IPS-11a (cell line): ENCODE measurements around the gene ARMH4.
"Not testable (repeated sequence)": the region's sequence is repeated elsewhere in the genome, so short reads cannot be mapped to it uniquely, and the experiment has no call there.

Experiments used
- H3K4me3 ChIP-seq: one replicate; pipeline ENCODE4 v1.5.1; 2013; ENCODE audit warnings: low read depth, low read length, control low read depth

Gene ARMH4

GRCh38 chr14:58145936-58146335 lies 6.1 kb downstream of the ARMH4 start:
- H3K4me3 ChIP-seq, result no peak overlapping the region

- no peak overlapping the region for H3K4me3 ChIP-seq
Observed at GRCh38 chr14:58143106-58143505, 8.9 kb downstream of the ARMH4 start.

GRCh38 chr14:58141893-58142292 lies 10.1 kb downstream of the ARMH4 start:
- no peak overlapping the region for H3K4me3 ChIP-seq

DNA sequence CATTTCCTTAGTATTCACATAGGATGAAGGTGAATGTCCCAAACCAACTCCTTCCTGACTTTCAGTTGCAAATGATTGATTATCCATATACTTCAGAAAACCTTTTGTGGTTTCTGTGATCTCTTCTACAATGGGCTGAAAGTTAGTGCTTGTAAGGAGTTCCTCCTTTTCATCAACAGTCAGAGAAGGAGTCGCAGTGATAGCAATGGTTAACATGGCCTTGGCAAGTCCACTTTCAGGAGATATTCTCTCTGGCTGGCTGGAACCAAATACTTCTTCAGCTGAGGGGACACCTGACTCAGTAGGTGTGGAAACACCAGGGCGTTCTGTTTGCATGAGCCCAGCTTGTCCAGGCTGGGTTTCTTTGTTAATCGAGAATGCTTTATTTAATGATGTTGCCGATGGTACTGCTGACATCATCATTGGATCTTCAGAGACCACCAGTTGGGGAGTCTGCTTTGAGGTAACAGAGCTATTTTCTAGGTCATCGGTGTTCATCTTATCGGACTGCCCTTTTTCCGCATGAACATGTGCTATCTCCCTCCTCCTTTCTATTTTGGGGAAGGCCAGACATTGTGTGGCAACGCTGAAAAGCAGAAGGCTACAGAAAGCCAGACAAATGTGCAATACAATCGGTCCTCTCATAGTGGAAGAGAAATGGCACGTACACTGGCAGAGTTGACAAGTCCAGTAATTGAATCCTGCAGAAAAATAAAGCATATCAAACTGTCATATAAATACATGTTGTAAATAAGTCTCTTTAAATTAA lies 13.1 kb downstream of the ARMH4 start:
- no peak overlapping the region for H3K4me3 ChIP-seq

DNA sequence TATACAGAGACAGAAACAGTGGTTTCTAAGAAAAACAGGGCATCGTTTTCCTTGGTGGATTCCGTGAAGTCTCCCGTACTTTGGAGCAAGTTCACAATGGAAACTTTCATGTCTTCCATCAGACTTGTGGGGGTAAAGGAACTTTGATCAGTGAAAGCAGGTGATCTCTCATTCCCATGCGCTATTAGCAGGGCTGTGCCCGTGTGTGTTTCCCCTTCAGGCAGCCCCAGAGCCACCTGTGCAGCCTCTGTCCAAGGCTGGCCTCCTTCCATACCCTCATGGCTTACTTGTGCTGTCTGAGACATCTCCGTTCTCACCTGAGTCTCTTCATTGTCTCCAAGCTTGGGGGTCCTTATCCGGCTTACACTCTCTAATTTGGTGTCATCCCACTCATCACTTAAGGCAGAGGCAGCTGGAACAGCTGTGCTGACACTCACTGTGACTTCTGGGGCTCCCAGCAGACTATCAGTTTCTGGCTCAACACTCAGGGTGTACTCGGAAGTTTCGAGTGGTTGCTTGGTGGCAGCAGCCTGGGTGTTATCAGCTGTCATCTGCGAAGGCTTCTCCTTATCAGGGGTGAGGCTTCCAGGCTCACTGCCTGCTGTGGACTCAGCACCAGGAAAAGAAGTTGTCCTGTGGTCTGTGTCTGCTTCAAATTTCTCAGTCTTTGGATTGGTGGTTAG lies 13.8 kb downstream of the ARMH4 start:
- H3K4me3 ChIP-seq, result no peak overlapping the region

GRCh38 chr14:58133739-58134138 lies 18.3 kb downstream of the ARMH4 start:
- H3K4me3 ChIP-seq, result no peak overlapping the region

GRCh38 chr14:58131386-58131785 lies 20.6 kb downstream of the ARMH4 start:
- no peak overlapping the region for H3K4me3 ChIP-seq

- H3K4me3 ChIP-seq, result no peak overlapping the region
Observed at GRCh38 chr14:58130116-58130782, 21.8 kb downstream of the ARMH4 start.

- no peak overlapping the region for H3K4me3 ChIP-seq
Observed at GRCh38 chr14:58129208-58129607, 22.8 kb downstream of the ARMH4 start.

DNA sequence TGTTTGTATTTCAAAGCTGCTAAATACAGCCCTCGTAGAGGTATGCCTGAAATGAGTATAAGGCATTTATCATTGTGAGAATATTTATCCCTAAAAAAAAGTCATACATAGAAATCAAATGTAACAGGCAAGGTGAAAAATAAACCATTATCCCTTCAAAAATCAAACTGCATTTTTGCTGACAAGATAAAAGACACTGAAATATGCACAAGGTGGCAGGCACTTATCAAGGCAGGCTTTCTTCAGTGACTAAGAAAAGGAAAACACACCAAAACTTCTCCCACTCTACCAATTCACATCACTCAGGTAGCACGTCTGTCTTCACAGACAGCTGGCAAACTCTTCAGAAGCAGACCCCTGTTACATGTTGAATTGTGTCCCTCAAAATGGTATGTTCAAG lies 23.6 kb downstream of the ARMH4 start:
- H3K4me3 ChIP-seq, result no peak overlapping the region

DNA sequence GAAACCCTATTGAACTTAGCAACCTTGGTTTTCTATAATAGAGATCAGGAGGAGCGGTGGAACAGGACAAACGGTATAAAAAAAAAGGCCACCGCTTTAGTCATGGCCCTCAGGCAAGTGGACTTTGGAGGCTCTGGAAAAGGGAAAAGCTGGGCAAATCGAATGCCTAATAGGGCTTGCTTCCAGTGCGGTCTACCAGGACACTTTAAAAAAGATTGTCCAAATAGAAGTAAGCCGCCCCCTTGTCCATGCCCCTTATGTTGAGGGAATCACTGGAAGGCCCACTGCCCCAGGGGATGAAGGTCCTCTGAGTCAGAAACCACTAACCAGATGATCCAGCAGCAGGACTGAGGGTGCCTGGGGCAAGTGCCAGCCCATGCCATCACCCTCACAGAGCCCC lies 29.5 kb downstream of the ARMH4 start:
- not testable (repeated sequence) for H3K4me3 ChIP-seq

DNA sequence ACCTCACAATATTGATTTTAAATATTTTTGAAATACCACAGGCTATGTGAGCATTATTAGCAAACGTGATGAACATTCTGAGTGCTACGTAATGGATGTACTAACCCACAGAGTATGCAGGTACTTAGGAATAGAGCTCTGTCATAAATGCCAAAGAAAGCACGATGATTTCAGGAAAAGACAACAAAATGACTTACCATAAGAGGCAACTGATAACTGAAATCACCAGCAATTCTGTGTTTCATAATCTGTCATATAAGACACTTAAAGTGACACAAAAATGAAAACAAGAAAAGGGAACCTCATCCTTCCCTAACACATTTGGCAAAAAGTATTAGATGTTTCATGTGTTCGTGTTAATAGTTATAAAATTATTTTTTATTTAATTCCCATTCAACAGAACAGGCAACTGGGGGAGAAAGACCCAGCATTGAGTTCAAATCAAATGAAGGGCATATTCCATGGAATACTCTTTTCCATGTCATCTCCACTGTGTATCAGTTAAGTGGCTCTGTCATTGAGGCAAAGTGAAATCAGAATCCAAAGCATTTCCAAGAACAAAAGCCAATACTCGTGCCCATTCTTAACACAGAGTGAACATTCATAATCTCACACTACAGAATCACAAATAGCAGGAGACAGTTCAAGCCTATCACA lies 30.4 kb downstream of the ARMH4 start:
- no peak overlapping the region for H3K4me3 ChIP-seq

DNA sequence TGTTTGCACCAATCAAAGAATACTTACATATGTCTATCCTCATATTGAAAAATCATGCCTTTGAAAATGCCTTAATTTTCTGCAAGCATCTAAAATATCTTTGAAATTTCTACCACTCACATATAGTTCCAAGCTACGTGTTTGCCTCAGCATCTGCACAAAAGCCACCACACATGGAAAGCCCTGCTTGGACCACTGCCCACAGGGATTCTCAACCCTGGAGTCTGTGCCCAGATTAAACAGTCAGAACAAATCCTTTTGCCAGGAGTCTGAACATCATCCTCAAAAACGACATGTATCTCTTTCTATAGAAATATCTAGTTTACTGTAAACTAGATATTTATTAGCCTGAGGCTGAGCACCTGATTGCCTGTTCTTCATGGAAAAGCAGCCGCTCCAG lies 32.6 kb downstream of the ARMH4 start:
- H3K4me3 ChIP-seq, result no peak overlapping the region

DNA sequence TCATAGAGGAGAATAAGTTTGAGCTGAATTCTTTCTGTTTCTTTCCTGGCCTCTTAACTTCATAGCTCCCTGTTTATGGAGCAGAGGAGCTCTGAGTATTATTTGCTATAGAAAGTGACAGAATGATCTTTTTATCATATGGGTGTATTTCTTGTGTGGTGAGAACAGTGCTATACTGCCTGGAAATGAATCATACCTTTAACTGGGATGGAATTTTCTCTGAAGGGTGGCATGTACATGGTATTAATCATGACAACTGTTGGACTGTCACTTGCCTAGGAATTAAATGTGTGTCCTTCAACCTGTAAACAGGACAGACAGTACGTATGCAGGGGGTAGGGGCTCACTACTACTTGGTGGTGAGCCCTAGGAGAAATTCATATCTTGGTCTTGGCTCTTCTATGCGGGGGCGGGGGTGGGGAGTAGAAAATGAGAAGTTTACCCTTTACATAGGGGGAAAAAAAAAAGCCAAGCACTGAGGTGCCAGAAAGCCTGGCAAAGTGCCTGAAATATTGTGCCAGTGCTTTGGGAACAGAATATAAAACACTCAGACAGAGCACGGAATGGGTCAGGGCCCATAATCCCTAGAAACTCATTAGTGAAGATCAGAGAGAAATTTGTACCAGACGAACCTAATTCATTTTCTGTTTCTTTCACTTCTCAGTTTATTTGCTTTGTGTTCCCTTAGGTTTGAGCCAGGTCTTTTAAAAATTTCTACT lies 33.8 kb downstream of the ARMH4 start:
- no peak overlapping the region for H3K4me3 ChIP-seq

DNA sequence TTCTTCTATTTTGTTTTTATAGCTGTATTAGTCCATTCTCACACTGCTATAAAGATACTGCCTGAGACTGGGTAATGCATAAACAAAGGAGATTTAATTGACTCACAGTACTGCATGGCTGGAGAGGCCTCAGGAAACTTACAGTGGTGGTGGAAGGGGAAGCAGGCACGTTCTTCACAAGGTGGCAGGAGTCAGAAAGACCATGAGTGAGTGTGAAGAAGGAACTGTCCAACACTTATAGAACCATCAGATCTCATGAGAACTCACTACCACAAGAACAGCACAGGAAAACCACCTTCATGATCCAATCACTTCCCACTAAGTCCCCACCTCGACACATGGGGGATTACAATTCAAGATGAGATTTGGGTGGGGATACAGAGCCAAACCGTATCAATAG lies 42.3 kb downstream of the ARMH4 start:
- H3K4me3 ChIP-seq, result no peak overlapping the region

DNA sequence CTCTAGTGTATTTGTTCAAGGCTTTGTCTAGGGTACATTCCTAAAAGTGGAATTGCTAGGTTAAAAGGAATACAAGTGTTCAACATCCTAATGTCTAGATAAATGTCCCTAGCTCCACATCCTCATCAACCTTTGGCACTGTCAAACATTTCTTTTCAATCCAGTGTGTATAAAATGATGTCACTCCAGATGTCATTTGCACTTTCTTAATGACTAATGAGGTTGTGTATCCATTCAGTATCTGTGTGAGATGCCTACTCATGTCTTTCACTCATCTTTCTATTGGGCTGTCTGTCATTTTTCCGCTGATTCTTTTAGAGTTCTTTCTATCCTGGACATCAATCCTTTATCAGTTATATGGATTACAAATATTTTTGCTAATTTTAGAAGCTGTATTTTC lies 43.3 kb downstream of the ARMH4 start:
- no peak overlapping the region for H3K4me3 ChIP-seq

DNA sequence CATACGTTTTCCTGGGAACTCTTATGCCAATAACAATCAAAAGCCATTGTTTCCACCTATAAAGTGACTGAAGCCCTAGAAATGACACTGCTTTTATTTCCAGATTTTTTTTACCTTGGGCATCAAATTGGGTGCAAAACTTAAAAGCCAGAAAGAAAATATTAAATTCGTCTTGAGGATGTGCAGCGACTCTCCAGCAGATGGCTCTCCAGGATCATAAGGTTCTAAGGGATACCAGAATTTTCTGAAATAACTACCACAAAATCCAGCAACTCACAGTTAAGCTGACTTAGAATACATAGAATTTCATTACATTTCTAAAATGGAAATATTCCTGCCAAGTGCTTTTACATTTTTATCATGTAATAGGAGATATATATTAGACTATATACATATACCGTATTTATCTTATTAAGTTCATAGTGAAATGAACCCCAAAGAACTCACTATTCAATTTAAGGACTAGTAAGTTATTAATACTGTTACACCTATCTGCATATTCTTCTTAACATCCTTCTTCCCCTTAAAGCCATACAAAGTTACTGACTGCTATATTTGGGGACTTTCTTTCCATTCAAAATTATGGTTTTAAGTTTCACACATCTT lies 44.0 kb downstream of the ARMH4 start:
- H3K4me3 ChIP-seq, result no peak overlapping the region

DNA sequence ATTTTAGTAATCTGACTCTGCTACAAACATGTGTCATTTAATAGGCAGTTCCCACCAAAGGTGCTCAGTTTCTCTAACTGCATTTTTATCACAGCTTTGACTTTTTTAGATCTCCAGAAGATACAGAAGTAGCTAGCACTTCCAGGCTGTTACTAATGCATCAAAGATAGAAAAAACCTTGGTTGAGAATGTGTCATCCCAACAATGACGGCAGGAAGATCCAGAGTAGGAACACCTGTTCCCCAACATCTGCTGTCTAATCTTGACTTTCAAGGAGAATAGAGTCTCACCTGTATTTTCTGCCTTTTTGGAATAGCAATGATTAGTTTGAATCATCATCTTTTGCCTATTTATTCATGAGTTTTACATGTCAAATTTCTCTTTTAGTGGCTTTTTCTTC lies 45.0 kb downstream of the ARMH4 start:
- H3K4me3 ChIP-seq, result no peak overlapping the region

GRCh38 chr14:58106446-58106845 lies 45.6 kb downstream of the ARMH4 start:
- H3K4me3 ChIP-seq, result no peak overlapping the region

GRCh38 chr14:58104808-58105207 lies 47.2 kb downstream of the ARMH4 start:
- no peak overlapping the region for H3K4me3 ChIP-seq
